Right renal cortex interstitium (tissue), 3 donors: ENCODE measurements around the gene CDC6. TPM values are rescaled to one million over a fixed set of nuclear protein-coding genes. Genes with fewer than 3 reads are reported as not detected.

Experiments used
- DNase-seq, 3 donors: peaks; one replicate each; pipeline ENCODE4 v3.0.0-alpha.2; 2013; ENCODE audit warnings: low read depth in 3 of 3, low spot score in 2 of 3
- polyA plus RNA-seq, 3 donors: library from polyadenylated mRNA; unstranded; fragments of 120-200 nt; gene quantifications; one replicate each; pipeline ENCODE4 v1.2.1, GENCODE V29; 2013; ENCODE audit not compliant: insufficient read length in 3 of 3

Gene CDC6
- polyA plus RNA-seq, 3 donors = 22.5 to 24.7 (median 23.5) TPM

DNA sequence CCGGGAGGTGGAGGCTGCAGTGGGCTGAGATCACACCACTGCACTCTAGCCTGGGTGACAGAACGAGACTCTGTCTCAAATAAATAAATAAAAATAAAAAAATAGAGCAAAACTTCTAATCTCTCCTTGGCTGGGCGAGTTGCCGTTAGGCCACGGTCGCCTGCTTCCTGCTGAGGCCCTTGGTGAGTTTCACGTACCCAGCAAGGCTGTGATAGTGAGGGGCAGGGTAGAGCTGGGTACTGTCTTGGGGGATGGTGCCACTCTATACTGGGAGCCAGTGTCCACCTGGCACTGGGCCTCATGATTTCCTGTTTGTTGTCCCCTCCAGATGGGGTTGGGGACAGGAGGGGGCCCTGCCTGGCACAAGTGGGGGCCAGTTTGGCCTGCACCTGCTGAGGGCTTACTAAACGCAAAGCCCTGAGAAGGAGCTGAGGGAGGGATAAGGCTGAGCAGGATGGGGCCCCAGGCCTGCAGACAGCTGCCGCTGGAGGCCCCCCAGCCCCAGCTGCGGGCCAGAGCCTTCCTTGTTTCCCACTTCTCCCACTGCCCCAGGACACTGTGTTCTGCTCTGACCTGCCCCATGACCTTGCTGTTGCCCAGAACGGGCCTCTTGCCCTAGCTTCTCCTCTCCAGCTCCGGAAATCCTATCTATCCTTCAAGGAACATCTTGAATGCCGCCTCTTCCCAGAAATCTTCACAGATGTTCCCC is 51.4 kb downstream of the CDC6 start:
- no peak for DNase-seq

DNA sequence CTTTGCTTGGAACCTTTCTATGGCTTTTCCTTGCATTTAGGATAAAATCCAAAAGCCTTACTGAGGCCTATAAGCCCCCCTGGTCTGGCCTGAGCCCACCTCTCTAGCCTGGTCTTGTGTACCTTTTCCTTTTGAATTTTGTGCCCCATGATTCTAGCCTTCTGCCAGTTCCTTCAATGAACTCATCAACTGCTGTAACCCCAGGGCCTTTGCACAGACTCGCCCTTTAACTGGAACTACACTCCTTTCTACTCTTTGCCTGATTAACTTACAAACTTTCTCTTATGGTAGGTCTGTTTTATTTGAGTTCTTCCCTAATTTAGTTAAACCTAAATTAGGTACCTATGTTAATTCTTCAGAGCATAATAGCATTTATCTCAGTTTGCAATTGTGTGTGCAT is 52.6 kb downstream of the CDC6 start:
- no peak for DNase-seq

GRCh38 chr17:40340880-40341807 is 53.5 kb downstream of the CDC6 start:
- DNase-seq = no peak

DNA sequence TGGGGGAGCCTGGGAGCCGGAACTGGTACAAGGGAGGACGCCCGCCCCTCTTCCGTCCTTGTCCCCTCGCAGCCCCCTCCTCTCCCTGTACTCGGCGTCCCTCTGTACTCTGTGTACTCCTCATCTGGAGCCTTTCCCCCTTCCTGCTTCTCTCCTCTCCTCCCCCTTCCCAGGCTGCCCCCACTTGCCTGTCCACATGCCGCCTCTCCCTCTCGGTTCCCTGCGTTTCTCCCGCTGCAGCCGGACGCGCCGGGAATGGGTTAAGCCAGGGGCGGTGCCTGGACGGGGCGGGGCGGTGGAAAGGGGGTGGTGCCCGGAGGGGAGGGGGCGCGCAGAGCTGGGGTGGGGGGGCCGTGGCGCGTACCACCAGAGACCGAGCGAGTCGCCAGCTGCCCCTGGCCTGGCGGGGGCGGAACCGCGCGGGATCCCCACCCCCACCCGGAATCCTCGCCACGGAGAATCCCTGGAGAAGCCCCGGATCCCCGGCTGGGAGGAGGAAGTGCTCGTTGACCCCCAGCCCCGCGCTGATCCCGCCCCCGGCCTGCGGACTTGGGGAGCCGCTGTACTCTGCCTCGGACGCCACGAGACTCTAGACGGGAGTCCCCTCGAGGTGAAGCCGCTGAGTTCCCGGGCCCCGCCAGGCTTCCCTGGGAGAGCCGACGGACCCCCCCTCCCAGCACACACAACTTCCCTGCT is 54.3 kb downstream of the CDC6 start:
- DNase-seq = no peak

- DNase-seq = no peak
These were observed 55.0 kb downstream of the CDC6 start for GRCh38 chr17:40342504-40343218.

DNA sequence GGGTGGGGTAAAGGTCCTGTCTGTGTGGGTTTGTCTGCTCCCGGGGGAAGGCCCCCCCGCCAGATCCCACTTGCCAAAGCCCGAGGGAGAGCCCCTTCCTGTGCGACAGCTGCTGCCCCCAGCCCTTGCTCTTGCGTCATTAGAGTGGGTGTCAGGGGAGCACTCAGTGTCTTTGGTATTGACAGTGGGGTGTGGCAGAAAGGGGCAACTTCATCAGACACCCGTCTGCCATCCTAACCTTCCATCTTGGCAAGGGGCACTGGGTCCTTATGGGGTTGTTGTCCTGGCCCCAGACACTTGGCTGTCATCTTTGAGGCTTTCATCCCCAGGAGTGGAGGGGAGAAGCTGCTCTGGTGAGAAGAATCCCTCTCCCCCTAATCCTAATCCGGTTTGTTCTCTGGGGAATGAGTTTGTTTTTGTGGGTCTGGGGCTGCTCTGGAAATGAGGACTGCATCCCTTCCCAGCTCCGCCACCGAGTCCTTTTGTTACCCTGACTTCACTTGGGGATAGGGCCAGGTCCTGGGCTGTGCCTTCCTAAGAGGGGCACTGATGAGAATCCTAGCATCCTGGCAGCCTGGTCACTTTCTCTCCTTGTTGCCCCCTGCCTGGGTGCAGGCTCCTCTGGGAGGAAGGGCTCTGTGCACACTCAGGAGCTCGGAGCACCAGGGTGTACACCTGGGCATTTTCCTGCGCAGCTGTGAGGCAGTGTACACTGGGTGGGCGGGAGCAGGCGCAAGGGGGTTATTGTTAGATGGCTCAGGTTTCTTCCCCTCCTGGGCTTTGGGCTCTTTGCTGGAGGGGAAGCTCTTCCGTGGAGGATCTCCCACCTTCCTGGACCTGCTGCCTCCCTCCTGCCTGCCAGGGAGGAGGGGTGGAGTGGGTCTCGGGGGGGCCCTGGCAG is 55.8 kb downstream of the CDC6 start:
- DNase-seq = no peak

DNA sequence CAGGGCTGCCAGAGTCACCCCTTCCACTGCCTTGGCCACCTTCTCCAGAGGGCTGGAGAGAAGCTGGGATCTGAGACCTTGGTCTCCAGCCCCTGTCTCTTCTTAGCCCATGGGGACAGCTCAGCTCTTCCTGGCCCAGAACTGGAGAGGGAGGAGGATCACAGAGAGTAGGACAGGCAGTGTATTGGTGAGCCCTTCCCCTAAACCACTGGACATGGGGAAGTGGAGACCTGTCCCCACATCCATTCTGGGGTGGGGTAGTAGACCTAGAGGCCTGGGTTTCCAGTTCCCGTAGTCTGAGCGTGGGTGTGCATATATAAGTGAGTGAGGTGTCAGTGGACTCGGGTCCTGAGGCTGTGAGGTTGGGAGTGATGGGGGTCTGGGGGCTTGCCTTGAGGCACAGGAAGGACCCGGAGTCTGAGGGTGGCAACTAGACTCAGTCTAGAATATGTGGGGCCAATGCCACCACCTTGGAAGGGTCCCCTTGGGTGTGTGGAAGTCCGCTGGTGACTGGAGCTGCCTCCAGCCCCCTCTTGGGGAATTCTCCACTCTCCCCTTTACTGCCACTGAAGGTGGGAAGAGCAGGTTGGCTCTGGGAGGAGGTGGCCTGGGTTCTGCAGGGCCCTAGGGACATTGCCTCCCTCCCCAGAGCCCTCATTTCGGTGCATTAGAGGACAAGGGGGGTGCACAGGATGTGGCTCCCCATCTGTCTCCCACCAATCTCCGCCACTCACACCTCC is 56.9 kb downstream of the CDC6 start:
- no peak for DNase-seq

GRCh38 chr17:40345161-40345993 is 57.7 kb downstream of the CDC6 start:
- no peak for DNase-seq

DNA sequence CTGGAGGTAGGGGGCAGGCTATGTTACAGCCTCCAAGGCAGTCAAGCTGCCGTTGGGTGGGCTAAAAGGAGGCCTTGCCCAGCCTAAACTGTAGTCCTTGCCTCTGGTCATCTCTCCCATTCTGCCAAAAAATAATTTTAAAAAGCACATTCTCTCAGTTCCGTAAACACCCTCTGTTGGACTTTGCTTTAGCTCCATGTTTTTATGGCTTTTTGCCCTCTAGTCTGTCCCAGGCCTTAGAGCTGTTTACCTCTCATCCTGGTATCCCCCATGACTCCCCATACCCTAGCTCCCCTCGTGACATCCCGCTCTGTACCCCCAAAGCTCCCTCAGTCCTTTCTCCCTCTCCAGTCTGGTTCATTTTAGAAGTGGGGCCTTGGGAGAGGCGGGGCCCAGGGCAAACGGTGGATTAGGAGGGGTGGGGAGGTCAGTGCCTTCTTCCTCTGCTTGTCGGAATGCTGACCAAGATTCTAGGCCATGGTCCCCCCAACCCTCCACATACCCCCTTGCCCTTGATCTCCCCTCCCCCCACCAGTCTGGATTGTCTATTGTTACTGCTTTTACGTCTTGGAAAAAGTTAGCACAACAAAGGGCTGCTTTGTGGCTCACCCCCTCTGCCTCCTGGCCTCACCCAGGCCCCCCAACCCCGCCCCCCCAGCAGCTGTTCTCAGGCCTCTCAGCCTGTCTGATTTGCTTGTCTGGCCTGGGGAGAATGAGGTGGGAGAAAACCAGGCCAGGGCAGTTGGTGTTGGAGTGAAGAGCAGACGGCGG is 58.5 kb downstream of the CDC6 start:
- no peak for DNase-seq

GRCh38 chr17:40346765-40347158 is 59.1 kb downstream of the CDC6 start:
- no peak for DNase-seq

GRCh38 chr17:40347319-40348135 is 59.8 kb downstream of the CDC6 start:
- DNase-seq = no peak

DNA sequence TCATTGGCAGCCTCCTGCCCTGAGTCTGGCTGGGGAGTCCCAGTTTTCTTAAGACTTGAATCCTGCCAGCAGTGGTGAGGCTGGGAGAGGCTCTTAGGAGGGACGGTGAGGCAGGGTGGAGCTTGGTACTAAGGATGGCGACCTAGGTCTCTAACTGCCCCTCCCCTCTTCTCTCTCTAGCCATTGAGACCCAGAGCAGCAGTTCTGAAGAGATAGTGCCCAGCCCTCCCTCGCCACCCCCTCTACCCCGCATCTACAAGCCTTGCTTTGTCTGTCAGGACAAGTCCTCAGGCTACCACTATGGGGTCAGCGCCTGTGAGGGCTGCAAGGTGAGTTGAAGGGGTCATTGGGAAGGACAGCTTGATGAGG is 60.4 kb downstream of the CDC6 start:
- no peak for DNase-seq

GRCh38 chr17:40348562-40349476 is 61.1 kb downstream of the CDC6 start:
- DNase-seq = no peak

- no peak for DNase-seq
These were observed 61.8 kb downstream of the CDC6 start for GRCh38 chr17:40349477-40349894.

GRCh38 chr17:40349895-40350688 is 62.4 kb downstream of the CDC6 start:
- DNase-seq = no peak
